Epithelial cell of esophagus (primary cell): ENCODE measurements around the gene MKX.

Source experiments
- DNase-seq: peaks from one replicate; pipeline ENCODE4 v3.0.0; 2010; ENCODE audit warnings: low read depth
- H3K4me3 ChIP-seq: 2 replicates; pipeline ENCODE4 v1.5.1; 2011; ENCODE audit warnings: mild to moderate bottlenecking, low read length, control low read depth
- TF ChIP-seq, protein P1 (sequence below): IDR thresholded peaks from 2 replicates; pipeline ENCODE4 v1.5.1; 2011; ENCODE audit warnings: low read depth, mild to moderate bottlenecking, low read length, control low read depth, inconsistent platforms; ENCODE audit not compliant: insufficient read depth; ENCODE audit errors: missing control alignments

MKX gene

DNA sequence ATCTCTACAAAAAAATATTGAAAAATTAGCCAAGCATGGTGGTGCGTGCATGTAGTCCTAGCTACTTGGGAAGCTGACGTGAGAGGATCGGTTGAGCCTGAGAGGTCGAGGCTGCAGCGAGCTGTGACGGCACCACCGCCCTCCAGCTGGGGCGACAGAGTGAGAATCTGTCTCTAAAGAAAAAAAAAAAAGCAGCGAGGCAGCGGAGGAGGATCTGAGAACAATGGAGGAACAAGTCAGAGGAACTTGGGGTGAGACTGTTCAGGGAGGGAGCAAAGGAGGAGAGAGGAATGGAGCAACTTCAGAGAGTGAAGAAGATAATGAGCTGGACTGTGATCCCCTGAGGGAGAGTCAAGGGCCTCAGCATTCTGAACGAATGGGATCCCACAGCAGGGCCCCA, 85.4 kb downstream of the MKX start:
- DNase-seq: no peak
- no peak overlapping the region for H3K4me3 ChIP-seq
- TF ChIP-seq, protein P1, sequence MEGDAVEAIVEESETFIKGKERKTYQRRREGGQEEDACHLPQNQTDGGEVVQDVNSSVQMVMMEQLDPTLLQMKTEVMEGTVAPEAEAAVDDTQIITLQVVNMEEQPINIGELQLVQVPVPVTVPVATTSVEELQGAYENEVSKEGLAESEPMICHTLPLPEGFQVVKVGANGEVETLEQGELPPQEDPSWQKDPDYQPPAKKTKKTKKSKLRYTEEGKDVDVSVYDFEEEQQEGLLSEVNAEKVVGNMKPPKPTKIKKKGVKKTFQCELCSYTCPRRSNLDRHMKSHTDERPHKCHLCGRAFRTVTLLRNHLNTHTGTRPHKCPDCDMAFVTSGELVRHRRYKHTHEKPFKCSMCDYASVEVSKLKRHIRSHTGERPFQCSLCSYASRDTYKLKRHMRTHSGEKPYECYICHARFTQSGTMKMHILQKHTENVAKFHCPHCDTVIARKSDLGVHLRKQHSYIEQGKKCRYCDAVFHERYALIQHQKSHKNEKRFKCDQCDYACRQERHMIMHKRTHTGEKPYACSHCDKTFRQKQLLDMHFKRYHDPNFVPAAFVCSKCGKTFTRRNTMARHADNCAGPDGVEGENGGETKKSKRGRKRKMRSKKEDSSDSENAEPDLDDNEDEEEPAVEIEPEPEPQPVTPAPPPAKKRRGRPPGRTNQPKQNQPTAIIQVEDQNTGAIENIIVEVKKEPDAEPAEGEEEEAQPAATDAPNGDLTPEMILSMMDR: no peak

GRCh38 chr10:27659786-27660185, 85.8 kb downstream of the MKX start:
- no peak for DNase-seq
- H3K4me3 ChIP-seq: no peak overlapping the region
- TF ChIP-seq, protein P1: no peak

DNA sequence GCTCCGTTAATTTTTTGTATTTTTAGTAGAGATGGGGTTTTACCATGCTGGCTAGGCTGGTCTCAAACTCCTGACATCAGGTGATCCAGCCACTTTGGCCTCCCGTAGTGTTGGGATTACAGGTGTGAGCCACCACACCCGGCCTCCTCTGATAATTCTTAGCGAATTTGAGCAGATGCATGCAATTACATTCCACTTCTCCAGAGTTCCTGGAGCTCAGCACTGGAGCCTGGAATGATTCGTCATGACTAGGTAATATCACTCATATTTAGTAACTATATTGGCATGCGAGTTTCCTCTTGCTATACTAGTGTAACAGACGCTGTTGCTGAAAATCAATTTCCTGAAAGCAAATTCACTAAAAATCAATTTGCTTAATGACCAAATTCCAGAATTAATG, 86.8 kb downstream of the MKX start:
- H3K4me3 ChIP-seq: no peak overlapping the region
- peak; percentile 73 for DNase-seq
- TF ChIP-seq, protein P1: no peak

GRCh38 chr10:27655296-27655695, 90.3 kb downstream of the MKX start:
- H3K4me3 ChIP-seq: no peak overlapping the region
- no peak for DNase-seq
- TF ChIP-seq, protein P1: no peak

GRCh38 chr10:27654284-27654683, 91.3 kb downstream of the MKX start:
- TF ChIP-seq, protein P1: no peak
- H3K4me3 ChIP-seq: no peak overlapping the region
- DNase-seq: no peak

- H3K4me3 ChIP-seq: no peak overlapping the region
- TF ChIP-seq, protein P1: no peak
- no peak for DNase-seq
Observed at GRCh38 chr10:27646604-27647175, 98.9 kb downstream of the MKX start.

DNA sequence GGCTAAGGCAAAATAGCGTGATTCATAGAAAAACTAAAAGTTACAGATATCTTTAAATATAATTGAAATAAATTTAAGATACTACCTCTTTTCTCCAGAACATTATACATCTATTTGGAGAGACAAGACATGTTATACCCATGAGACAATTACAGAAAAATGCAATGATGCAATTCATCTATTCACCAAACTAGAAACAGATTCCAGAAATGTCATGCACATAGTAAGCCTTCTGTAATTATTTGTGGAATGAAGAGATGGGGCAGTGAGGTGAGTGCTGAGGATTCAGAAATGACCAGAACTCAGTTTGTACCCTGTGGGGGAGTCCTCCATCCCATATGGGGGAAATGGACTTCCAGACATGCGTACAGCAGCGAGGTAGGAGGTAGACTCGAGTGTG, 99.4 kb downstream of the MKX start:
- H3K4me3 ChIP-seq: no peak overlapping the region
- TF ChIP-seq, protein P1: no peak
- DNase-seq: peak; percentile 39
